ENCODE measurements around the gene PPP2R2B.

DNA sequence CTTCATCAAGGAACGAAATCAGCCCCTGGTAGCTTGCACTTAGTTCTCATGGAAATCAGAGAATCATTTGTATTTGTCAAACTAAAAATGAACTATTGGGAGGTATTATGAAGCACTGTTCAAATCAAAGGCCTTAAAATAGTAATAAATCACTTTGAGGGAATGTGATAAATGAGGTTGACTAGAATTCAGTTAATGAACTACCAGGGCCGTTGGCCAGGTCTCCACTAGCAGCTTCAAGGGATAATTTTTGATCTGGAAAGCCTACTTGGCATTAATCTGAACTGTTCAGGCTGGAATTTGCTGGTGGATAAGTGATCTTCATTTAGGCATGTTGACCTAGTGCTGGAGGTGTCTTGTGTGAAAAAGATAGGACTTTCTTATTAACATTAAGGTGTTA, 286.2 kb downstream of the PPP2R2B start:
- TF ChIP-seq POLR2A (IDR thresholded peaks at IDR 0.05; ENCODE audit: low read depth, low read length), result no peak
- no peak for TF ChIP-seq EZH2 (IDR thresholded peaks at IDR 0.05; ENCODE audit: borderline replicate concordance, low read depth, low read length, severe bottlenecking)
- TF ChIP-seq, protein P1, sequence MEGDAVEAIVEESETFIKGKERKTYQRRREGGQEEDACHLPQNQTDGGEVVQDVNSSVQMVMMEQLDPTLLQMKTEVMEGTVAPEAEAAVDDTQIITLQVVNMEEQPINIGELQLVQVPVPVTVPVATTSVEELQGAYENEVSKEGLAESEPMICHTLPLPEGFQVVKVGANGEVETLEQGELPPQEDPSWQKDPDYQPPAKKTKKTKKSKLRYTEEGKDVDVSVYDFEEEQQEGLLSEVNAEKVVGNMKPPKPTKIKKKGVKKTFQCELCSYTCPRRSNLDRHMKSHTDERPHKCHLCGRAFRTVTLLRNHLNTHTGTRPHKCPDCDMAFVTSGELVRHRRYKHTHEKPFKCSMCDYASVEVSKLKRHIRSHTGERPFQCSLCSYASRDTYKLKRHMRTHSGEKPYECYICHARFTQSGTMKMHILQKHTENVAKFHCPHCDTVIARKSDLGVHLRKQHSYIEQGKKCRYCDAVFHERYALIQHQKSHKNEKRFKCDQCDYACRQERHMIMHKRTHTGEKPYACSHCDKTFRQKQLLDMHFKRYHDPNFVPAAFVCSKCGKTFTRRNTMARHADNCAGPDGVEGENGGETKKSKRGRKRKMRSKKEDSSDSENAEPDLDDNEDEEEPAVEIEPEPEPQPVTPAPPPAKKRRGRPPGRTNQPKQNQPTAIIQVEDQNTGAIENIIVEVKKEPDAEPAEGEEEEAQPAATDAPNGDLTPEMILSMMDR (IDR thresholded peaks at IDR 0.05; ENCODE audit: extremely low read depth in 1 of 2, insufficient read depth in 1 of 2, low read depth in 1 of 2, low read length in 2 of 2), result no peak
- no peak for TF ChIP-seq MAX (IDR thresholded peaks at IDR 0.05; ENCODE audit: insufficient read depth, insufficient read length)
- TF ChIP-seq POLR2AphosphoS5 (IDR thresholded peaks at IDR 0.05; ENCODE audit: insufficient read depth, low read depth, low read length), result no peak
- TF ChIP-seq JUN (IDR thresholded peaks at IDR 0.05; ENCODE audit: borderline replicate concordance, insufficient read depth, insufficient read length, low read depth), result no peak
- TF ChIP-seq GATA2 (IDR thresholded peaks at IDR 0.05; ENCODE audit: insufficient read depth, insufficient read length, low read depth, low read length), result no peak
- TF ChIP-seq FOS (IDR thresholded peaks at IDR 0.05; ENCODE audit: borderline replicate concordance, insufficient read depth, low read length), result no peak
- no peak for TF ChIP-seq MYC (IDR thresholded peaks at IDR 0.05; ENCODE audit: low read depth, low read length)
